GM10248 (cell line): Measurements from ENCODE around the gene GSN.
"Not testable (repeated sequence)": the region's sequence is repeated elsewhere in the genome, so short reads cannot be mapped to it uniquely, and the experiment has no call there.

Experiments used
- CTCF ChIA-PET: fragments of 300-600 bp; sonication (Branson Sonifier 250); formaldehyde crosslinking; extraction: SDS; loops from one replicate; lab custom pipeline; 2021; ENCODE audit warnings: antibody characterized with exemption; lab: Yijun Ruan, JAX
- POLR2A ChIA-PET: fragments of 350-650 bp; sonication (Branson Sonifier 250); formaldehyde crosslinking; extraction: SDS; loops from one replicate; lab custom pipeline; 2020; ENCODE audit warnings: antibody characterized with exemption; lab: Yijun Ruan, JAX
- DNase-seq: peaks from one replicate; pipeline ENCODE4 v3.0.0; 2012; ENCODE audit errors: extremely low spot score
- CTCF ChIP-seq: IDR thresholded peaks from 2 replicates; pipeline ENCODE4 v1.5.1; 2012; ENCODE audit warnings: mild to moderate bottlenecking, low read depth; ENCODE audit errors: extremely low read depth, missing control alignments, control extremely low read depth

The GSN gene

GRCh38 chr9:121286973-121287741, 19.2 kb downstream of the GSN start:
- no peak for TF ChIP-seq CTCF
- POLR2A ChIA-PET, result no interaction called here
- DNase-seq, result no peak
- CTCF ChIA-PET, result interaction anchor here (1.1 to 3.1 kb wide), 3 partner anchors 9 to 33 kb away, joined by 3 to 13 read pairs (median 8); no protein-coding TSS in a partner anchor

DNA sequence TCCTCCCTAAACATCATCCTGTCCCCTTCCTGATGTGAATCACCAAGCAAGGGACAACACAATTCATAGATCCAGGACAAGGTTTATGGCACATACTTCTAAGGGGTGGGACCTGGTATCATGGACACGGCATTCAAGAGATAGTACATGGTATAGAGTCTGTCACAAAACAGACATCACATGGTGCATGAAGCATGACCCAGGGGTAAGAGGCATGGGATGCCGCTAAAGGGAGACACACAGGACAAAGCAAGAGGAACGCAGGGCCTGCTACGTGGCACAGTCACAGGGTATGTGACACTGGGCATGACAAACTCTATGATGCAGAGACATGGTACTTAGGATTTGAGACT, 20.7 kb downstream of the GSN start:
- ChIA-PET CTCF (interaction anchor here (0.7 to 3.1 kb wide), 4 partner anchors 10 to 31 kb away, joined by 3 to 13 read pairs (median 10); no protein-coding TSS in a partner anchor), POLR2A (no interaction called here)
- TF ChIP-seq CTCF, result no peak

DNA sequence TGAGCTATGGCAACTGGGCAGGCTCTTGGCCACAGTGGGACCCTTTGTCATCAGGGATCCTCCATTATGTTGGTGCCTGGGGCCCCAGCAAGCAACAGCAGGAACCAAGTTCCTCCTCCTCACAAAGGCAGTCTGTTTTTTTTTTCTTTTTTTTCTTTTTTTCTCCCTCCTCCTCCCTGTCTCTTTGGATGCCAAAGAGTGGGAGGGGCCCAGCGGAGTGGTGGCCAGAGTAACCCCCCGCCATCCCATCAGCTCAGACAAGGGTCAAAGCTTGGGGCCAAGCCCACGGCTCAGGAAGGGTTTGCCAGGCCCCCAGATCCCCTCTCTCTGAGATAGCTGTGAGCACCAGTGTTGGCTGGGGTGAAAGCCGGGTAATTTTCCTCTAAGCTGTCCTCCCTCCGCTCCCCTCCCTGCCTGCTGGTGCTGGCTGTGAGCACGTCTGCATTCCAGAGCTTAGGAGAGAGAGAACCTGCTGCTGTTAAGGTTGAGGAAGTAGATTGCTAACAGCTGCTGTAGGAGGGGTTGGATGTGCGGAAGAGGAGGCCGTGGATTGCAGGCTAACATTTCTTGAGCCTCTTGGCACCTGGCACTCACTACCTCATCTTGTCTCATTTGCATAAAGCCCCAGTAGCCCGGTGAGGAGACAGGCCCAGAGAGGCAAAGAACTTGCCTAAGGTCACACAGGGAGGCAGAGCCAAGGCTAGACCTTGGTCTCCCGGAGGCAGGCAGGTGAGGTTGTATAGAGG, 21.2 kb downstream of the GSN start:
- ChIA-PET CTCF (interaction anchor here (0.8 to 3.0 kb wide), 3 partner anchors 11 to 31 kb away, joined by 3 to 13 read pairs (median 6); no protein-coding TSS in a partner anchor), POLR2A (no interaction called here)
- TF ChIP-seq CTCF, result no peak
- DNase-seq, result no peak

More for the DNA sequence above, 20.7 kb downstream of the GSN start:
- no peak for DNase-seq

DNA sequence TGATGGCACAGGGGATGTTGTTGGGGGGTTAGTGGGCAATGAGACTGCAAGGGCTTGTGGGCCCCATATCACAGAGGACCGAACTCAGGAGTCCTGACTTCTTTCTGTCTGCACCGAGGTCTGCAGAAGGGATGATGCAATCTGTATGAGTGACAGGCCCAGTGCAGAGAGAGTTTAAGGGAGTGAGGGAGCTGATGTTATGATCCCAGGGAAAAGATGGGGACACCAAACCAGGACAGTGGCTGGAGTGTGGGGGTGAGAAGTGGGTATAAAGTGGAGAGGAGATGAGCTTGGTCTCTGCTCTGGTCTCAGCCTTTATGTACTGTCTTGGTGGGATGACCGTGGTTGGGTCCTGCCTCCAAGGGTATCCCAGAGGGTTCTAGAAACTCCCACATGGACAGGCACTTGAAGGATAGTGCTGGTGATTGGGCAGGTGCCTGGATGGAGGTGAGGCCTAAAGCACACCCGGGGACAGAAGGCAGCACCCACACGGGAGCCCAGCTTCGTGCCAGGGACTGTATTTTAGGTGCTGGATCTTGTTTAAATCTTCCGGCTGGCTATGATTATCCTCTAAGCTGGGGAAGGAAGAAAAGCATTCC, 21.9 kb downstream of the GSN start:
- no peak for TF ChIP-seq CTCF
- no peak for DNase-seq
- POLR2A ChIA-PET, result no interaction called here
- CTCF ChIA-PET, result interaction anchor here (0.8 to 3.0 kb wide), 3 partner anchors 11 to 30 kb away, joined by 3 to 13 read pairs (median 6); no protein-coding TSS in a partner anchor

DNA sequence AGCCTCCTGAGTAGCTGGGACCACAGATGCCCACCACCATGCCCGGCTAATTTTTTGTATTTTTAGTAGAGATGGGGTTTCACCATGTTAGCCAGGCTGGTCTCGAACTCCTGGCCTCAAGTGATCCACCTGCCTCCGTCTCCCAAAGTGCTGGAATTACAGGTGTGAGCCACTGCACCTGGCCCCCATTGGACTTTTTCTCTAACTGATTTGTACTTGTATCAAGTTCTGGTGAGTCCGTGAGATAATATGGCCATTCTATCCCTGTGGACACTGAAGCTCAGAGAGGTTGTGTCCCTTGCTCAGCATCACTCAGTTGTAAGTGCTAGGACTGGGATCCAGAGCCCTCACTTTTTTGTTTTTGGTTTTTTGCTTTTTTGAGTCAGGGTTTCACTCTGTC, 23.6 kb downstream of the GSN start:
- CTCF ChIA-PET, result interaction anchor here (1.3 to 1.8 kb wide), 2 partner anchors 13 to 29 kb away, joined by 6 to 9 read pairs; no protein-coding TSS in a partner anchor
- POLR2A ChIA-PET, DNase-seq: not testable (repeated sequence)

- CTCF ChIA-PET, result interaction anchor here (1.3 to 1.8 kb wide), 2 partner anchors 14 to 28 kb away, joined by 6 to 9 read pairs; no protein-coding TSS in a partner anchor
- POLR2A ChIA-PET, result no interaction called here
- TF ChIP-seq CTCF, result no peak
- DNase-seq, result no peak
These were observed 24.1 kb downstream of the GSN start for GRCh38 chr9:121292051-121292450.
